ENCODE measurements around the gene FRG2. TPM values are rescaled to one million over a fixed set of nuclear protein-coding genes. Genes with fewer than 3 reads are reported as not detected.

The FRG2 gene
- total RNA-seq, 1 experiment from 2014 or later: not detected

DNA sequence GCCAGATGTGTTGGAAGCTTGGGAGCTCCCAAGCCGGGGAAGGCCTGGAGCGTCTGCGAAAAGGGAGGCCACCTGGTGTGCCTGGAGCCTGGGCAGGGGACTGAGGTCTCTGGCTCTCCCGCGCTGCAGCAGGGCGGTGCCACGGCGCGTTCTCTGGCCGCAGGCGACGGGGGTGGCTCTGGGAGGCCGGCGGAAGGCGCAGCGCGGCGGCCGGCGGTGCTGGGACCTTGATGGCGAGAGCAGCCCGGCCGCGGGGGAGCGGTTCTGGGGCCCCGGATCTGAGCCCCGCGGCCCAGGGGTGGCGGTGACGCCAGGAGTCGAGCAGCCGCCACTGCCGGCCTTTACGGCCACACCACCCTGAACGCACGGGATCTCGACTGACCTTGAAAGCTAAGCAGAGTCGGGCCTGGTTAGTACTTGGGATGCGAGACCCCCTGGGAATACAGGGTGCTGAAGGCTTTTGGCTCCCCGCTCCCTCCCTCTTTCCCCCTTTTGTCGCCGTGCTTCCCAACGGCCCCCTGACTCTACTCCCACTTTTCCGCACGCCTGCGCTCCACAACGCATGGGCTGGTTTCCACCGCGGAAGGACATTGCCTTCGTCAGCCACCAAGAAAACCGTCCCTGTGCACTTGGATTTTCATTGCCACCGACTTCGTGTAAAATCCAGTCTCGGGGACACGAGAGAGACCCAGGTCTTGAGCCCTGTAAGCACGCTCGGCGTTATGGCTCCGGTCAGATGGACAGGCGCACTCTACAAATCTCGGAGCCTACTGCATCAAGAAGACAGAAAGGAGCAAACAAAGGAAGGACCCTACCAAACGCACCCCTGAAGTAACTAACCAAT lies 9.5 kb downstream of the FRG2 start:
- ChIA-PET CTCF (no interaction called here), POLR2A (no interaction called here), RAD21 (ENCODE audit: low non-redundant PET in 1 of 2, low total read pairs in 2 of 2, uncharacterized antibody in 2 of 2, unreplicated experiment in 2 of 2) (no interaction called here)
- Histone ChIP-seq H3K36me3 (ENCODE audit: control insufficient read depth in 1 of 2, insufficient read depth in 2 of 2, low read length in 2 of 2) (no peaks in the 10 kb centered on the region), H3K4me3 (replicated peaks in 1 of 2; ENCODE audit: low read depth in 1 of 2, low read length in 2 of 2) (no peak overlapping the region), H4K20me1 (ENCODE audit: insufficient read depth) (no peaks in the 10 kb centered on the region), H2AFZ (ENCODE audit: low read depth, low read length, poor library complexity, severe bottlenecking) (no peak overlapping the region), H3K4me1 (ENCODE audit: control insufficient read depth in 1 of 2, insufficient read depth in 2 of 2, low read length in 2 of 2) (no peaks in the 10 kb centered on the region), H3K9me2 (ENCODE audit: insufficient read depth) (no peaks in the 10 kb centered on the region), H3K27me3 (ENCODE audit: insufficient read depth, low read length) (no peaks in the 10 kb centered on the region), H3K4me2 (ENCODE audit: low read length) (no peak overlapping the region), H3K27ac (ENCODE audit: low read depth, low read length) (no peak overlapping the region), H3K9me3 (ENCODE audit: control insufficient read depth in 1 of 2, insufficient read depth in 1 of 2, low read depth in 1 of 2, low read length in 2 of 2) (no peaks in the 10 kb centered on the region), H3K9ac (ENCODE audit: low read length) (no peak overlapping the region), H3K79me2 (ENCODE audit: insufficient read depth, low read length) (no peaks in the 10 kb centered on the region)
- intact Hi-C loops (cut with micrococcal nuclease): no loop called here
- ATAC-seq (no peak), DNase-seq (ENCODE audit: low read depth, low spot score) (no peak)
- TF ChIP-seq RAD21 (IDR thresholded peaks at IDR 0.05; ENCODE audit: low read depth): no peak
- no peak for TF ChIP-seq CEBPB (IDR thresholded peaks at IDR 0.05; ENCODE audit: low read depth)
- no peak for TF ChIP-seq SRF (IDR thresholded peaks at IDR 0.05; ENCODE audit: low read depth)
- TF ChIP-seq, protein P1, sequence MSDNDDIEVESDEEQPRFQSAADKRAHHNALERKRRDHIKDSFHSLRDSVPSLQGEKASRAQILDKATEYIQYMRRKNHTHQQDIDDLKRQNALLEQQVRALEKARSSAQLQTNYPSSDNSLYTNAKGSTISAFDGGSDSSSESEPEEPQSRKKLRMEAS (IDR thresholded peaks at IDR 0.05): no peak
- no peak for TF ChIP-seq EZH2 (IDR thresholded peaks at IDR 0.05)
- TF ChIP-seq POLR2A (IDR thresholded peaks at IDR 0.05; ENCODE audit: borderline replicate concordance, extremely low read depth, insufficient read depth, insufficient read length): no peak
- TF ChIP-seq, protein P2, sequence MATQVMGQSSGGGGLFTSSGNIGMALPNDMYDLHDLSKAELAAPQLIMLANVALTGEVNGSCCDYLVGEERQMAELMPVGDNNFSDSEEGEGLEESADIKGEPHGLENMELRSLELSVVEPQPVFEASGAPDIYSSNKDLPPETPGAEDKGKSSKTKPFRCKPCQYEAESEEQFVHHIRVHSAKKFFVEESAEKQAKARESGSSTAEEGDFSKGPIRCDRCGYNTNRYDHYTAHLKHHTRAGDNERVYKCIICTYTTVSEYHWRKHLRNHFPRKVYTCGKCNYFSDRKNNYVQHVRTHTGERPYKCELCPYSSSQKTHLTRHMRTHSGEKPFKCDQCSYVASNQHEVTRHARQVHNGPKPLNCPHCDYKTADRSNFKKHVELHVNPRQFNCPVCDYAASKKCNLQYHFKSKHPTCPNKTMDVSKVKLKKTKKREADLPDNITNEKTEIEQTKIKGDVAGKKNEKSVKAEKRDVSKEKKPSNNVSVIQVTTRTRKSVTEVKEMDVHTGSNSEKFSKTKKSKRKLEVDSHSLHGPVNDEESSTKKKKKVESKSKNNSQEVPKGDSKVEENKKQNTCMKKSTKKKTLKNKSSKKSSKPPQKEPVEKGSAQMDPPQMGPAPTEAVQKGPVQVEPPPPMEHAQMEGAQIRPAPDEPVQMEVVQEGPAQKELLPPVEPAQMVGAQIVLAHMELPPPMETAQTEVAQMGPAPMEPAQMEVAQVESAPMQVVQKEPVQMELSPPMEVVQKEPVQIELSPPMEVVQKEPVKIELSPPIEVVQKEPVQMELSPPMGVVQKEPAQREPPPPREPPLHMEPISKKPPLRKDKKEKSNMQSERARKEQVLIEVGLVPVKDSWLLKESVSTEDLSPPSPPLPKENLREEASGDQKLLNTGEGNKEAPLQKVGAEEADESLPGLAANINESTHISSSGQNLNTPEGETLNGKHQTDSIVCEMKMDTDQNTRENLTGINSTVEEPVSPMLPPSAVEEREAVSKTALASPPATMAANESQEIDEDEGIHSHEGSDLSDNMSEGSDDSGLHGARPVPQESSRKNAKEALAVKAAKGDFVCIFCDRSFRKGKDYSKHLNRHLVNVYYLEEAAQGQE (IDR thresholded peaks at IDR 0.05; ENCODE audit: low read depth): no peak
- TF ChIP-seq, protein P3, sequence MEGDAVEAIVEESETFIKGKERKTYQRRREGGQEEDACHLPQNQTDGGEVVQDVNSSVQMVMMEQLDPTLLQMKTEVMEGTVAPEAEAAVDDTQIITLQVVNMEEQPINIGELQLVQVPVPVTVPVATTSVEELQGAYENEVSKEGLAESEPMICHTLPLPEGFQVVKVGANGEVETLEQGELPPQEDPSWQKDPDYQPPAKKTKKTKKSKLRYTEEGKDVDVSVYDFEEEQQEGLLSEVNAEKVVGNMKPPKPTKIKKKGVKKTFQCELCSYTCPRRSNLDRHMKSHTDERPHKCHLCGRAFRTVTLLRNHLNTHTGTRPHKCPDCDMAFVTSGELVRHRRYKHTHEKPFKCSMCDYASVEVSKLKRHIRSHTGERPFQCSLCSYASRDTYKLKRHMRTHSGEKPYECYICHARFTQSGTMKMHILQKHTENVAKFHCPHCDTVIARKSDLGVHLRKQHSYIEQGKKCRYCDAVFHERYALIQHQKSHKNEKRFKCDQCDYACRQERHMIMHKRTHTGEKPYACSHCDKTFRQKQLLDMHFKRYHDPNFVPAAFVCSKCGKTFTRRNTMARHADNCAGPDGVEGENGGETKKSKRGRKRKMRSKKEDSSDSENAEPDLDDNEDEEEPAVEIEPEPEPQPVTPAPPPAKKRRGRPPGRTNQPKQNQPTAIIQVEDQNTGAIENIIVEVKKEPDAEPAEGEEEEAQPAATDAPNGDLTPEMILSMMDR (IDR thresholded peaks at IDR 0.05 in 2 of 3, conservative IDR thresholded peaks at IDR 0.05 in 1 of 3; ENCODE audit: borderline replicate concordance in 1 of 3, insufficient read depth in 1 of 3, low read depth in 2 of 3, low read length in 2 of 3): no peak
- TF ChIP-seq ZNF274 (IDR thresholded peaks at IDR 0.05; ENCODE audit: low read depth, low read length): no peak
- no peak for TF ChIP-seq ELF1 (IDR thresholded peaks at IDR 0.05; ENCODE audit: borderline replicate concordance, low read depth)
- no peak for TF ChIP-seq EZH2phosphoT487 (IDR thresholded peaks at IDR 0.05; ENCODE audit: borderline replicate concordance)
- TF ChIP-seq FOSL1 (IDR thresholded peaks at IDR 0.05; ENCODE audit: low read depth): no peak
- no peak for TF ChIP-seq SIN3A (IDR thresholded peaks at IDR 0.05; ENCODE audit: low read depth)
- TF ChIP-seq, protein P4, sequence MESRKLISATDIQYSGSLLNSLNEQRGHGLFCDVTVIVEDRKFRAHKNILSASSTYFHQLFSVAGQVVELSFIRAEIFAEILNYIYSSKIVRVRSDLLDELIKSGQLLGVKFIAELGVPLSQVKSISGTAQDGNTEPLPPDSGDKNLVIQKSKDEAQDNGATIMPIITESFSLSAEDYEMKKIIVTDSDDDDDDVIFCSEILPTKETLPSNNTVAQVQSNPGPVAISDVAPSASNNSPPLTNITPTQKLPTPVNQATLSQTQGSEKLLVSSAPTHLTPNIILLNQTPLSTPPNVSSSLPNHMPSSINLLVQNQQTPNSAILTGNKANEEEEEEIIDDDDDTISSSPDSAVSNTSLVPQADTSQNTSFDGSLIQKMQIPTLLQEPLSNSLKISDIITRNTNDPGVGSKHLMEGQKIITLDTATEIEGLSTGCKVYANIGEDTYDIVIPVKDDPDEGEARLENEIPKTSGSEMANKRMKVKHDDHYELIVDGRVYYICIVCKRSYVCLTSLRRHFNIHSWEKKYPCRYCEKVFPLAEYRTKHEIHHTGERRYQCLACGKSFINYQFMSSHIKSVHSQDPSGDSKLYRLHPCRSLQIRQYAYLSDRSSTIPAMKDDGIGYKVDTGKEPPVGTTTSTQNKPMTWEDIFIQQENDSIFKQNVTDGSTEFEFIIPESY (IDR thresholded peaks at IDR 0.05; ENCODE audit: extremely low read depth, insufficient replicate concordance, low read length): no peak
- BruUV-seq (replicated peaks): no TSS peak
